Anterior cingulate cortex (tissue), 58 donors: Measurements from ENCODE around the gene MAP1LC3A.

ENCODE experiments used
- DNase-seq, 58 donors: peaks; one replicate each; lab custom pipeline; 2025; lab: John Stamatoyannopoulos, UW

MAP1LC3A gene

GRCh38 chr20:34600892-34601653 is 42.6 kb downstream of the MAP1LC3A start:
- DNase-seq, result no peak

- no peak for DNase-seq
Observed at GRCh38 chr20:34604980-34605788, 46.7 kb downstream of the MAP1LC3A start.

GRCh38 chr20:34607066-34607465 is 48.5 kb downstream of the MAP1LC3A start:
- DNase-seq, result no peak
